Ovary (tissue), 3 donors: ENCODE results near the gene LRMDA.

Experiments
- POLR2A ChIP-seq: fragments of 450-650 bp; IDR thresholded peaks from one replicate; pipeline ENCODE4 v1.6.1; 2017; ENCODE audit warnings: antibody characterized with exemption, mild to moderate bottlenecking, moderate library complexity
- TF ChIP-seq, protein P1 (sequence below), 3 donors: fragments of 450-650 bp in 2 of 3; fragments of 200-600 bp in 1 of 3; IDR thresholded peaks; one replicate each; pipeline versions ENCODE4 v1.5.1 to v1.8.0; 2016 to 2022; ENCODE audit warnings: antibody characterized with exemption in 3 of 3, mild to moderate bottlenecking in 1 of 3
- donor health status: DM: no; HTN: no; CAD: no.

DNA sequence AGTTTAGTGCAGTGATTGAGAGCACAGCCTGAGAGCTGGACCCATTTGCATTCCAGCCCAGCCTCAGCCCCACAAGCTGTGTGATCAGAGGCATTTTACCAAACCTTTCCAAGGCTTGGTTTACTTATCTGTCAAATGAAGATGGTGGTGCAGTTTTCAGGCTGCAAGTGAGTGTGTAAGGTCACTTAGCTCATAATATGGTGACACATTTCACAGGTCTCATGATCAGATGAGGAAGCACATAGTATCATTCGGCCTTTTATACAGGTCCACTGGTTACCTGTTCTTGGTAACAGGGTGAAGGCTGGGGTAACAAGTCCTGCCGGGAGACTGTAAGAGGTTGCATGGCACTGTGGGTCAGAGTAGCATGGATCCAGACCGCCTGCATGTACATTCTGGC lies 371.7 kb downstream of the LRMDA start:
- TF ChIP-seq, protein P1, sequence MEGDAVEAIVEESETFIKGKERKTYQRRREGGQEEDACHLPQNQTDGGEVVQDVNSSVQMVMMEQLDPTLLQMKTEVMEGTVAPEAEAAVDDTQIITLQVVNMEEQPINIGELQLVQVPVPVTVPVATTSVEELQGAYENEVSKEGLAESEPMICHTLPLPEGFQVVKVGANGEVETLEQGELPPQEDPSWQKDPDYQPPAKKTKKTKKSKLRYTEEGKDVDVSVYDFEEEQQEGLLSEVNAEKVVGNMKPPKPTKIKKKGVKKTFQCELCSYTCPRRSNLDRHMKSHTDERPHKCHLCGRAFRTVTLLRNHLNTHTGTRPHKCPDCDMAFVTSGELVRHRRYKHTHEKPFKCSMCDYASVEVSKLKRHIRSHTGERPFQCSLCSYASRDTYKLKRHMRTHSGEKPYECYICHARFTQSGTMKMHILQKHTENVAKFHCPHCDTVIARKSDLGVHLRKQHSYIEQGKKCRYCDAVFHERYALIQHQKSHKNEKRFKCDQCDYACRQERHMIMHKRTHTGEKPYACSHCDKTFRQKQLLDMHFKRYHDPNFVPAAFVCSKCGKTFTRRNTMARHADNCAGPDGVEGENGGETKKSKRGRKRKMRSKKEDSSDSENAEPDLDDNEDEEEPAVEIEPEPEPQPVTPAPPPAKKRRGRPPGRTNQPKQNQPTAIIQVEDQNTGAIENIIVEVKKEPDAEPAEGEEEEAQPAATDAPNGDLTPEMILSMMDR (IDR thresholded peaks at IDR 0.05), result no peak
- TF ChIP-seq POLR2A, result no peak
